PC-9 (cell line): ENCODE measurements around the gene AKAP14. TPM values are rescaled to one million over a fixed set of nuclear protein-coding genes. Genes with fewer than 3 reads are reported as not detected.
A peak's percentile ranks its signal among the peaks of the same experiment; 100 is the strongest.

ENCODE experiments used
- Bru-seq: library from RNA; stranded (reverse); fragments of 400-500 nt; gene quantifications from one replicate; lab custom pipeline; 2021; lab: Mats Ljungman, UMichigan
- BruChase-seq, 2 experiments: library from RNA; stranded (reverse); fragments of 400-500 nt; gene quantifications; one replicate each; lab custom pipeline; 2021; lab: Mats Ljungman, UMichigan
- BruUV-seq: library from RNA; stranded (reverse); fragments of 400-500 nt; replicated peaks from 2 replicates; lab custom pipeline; 2021; lab: Mats Ljungman, UMichigan
- CTCF ChIA-PET: fragments of 300-600 bp; sonication (Branson Sonifier 250); formaldehyde crosslinking; loops from one replicate; lab custom pipeline; 2022; ENCODE audit warnings: antibody characterized with exemption; lab: Charles Lee
- POLR2A ChIA-PET: fragments of 300-600 bp; sonication (Branson Sonifier 250); formaldehyde crosslinking; loops from one replicate; lab custom pipeline; 2022; ENCODE audit warnings: antibody characterized with exemption; ENCODE audit not compliant: unreplicated experiment; lab: Charles Lee
- DNase-seq, 2 experiments: peaks; one replicate each; pipeline versions ENCODE4 v3.0.0 to v3.0.0-alpha.2; 2015 to 2022; ENCODE audit warnings: mixed read lengths in 1 of 2
- H2AFZ ChIP-seq: fragments of 200-600 bp; sonication (generic); 2 replicates; pipeline ENCODE4 v1.8.1; 2017; ENCODE audit warnings: antibody characterized with exemption
- H3F3A ChIP-seq: fragments of 200-600 bp; sonication (generic); 2 replicates; pipeline ENCODE4 v1.8.1; 2017; ENCODE audit warnings: antibody characterized with exemption, mild to moderate bottlenecking, low read depth; ENCODE audit not compliant: insufficient read depth
- H3K27ac ChIP-seq: fragments of 200-600 bp; sonication (generic); 2 replicates; pipeline ENCODE4 v1.6.1; 2016; ENCODE audit warnings: mixed run types
- H3K27me3 ChIP-seq: fragments of 200-600 bp; sonication (generic); 2 replicates; pipeline ENCODE4 v1.6.1; 2016; ENCODE audit warnings: low read depth, mixed run types; ENCODE audit not compliant: insufficient read depth
- H3K36me3 ChIP-seq: fragments of 200-600 bp; sonication (generic); 2 replicates; pipeline ENCODE4 v1.6.1; 2016; ENCODE audit warnings: low read depth, mixed run types
- H3K4me1 ChIP-seq: fragments of 200-600 bp; sonication (generic); replicated peaks from 2 replicates; pipeline ENCODE4 v1.6.1; 2016; ENCODE audit warnings: mixed run types; ENCODE audit not compliant: insufficient read depth
- H3K4me2 ChIP-seq: fragments of 200-600 bp; sonication (generic); 2 replicates; pipeline ENCODE4 v1.6.1; 2017; ENCODE audit warnings: mixed run types
- H3K4me3 ChIP-seq: fragments of 200-600 bp; sonication (generic); 2 replicates; pipeline ENCODE4 v1.6.1; 2016; ENCODE audit warnings: mixed run types
- H3K79me2 ChIP-seq: fragments of 200-600 bp; sonication (generic); 2 replicates; pipeline ENCODE4 v1.6.1; 2017; ENCODE audit warnings: low read depth, mixed run types
- H3K9me2 ChIP-seq: fragments of 200-600 bp; sonication (generic); 2 replicates; pipeline ENCODE4 v1.8.1; 2017; ENCODE audit warnings: mild to moderate bottlenecking; ENCODE audit not compliant: insufficient read depth
- H3K9me3 ChIP-seq: fragments of 200-600 bp; sonication (generic); 2 replicates; pipeline ENCODE4 v1.8.1; 2016; ENCODE audit warnings: low read depth; ENCODE audit not compliant: insufficient read depth
- H4K20me1 ChIP-seq: fragments of 200-600 bp; sonication (generic); 2 replicates; pipeline ENCODE4 v1.8.1; 2017; ENCODE audit not compliant: insufficient read depth
- EZH2 ChIP-seq: fragments of 200-600 bp; sonication (generic); IDR thresholded peaks from 2 replicates; pipeline ENCODE4 v1.8.0; 2017; ENCODE audit warnings: antibody characterized with exemption, low read depth
- intact Hi-C: fragments of 100-400 bp; cut with micrococcal nuclease; formaldehyde crosslinking; loops from one replicate; pipeline ENCODE4 v1.10.0; 2022; ENCODE audit not compliant: unreplicated experiment
- long read RNA-seq: library from polyadenylated mRNA; stranded (forward); transcript quantifications from one replicate; pipeline ENCODE4 v2.0.0, GENCODE V29; 2022
- total RNA-seq: library from RNA; stranded (reverse); gene quantifications from 2 replicates; pipeline ENCODE4 v1.2.3, GENCODE V29; 2021
- TF ChIP-seq, protein P1 (sequence below): fragments of 200-600 bp; sonication (generic); conservative IDR thresholded peaks from 2 replicates; pipeline ENCODE4 v1.6.1; 2017; ENCODE audit warnings: mixed run types, antibody characterized with exemption, mild to moderate bottlenecking, moderate library complexity

AKAP14 gene
- total RNA-seq (2.7 TPM in 1 of 2 replicates, not detected in the other), Bru-seq, nascent RNA (percentile 33 among the genes with signal in this experiment), BruChase-seq, experiment 1, labeled RNA remaining after a 2-hour chase (percentile 26 among the genes with signal in this experiment), BruChase-seq, experiment 2, labeled RNA remaining after a 6-hour chase (percentile 25 among the genes with signal in this experiment)
- long read RNA-seq, partial matches to known transcripts: 0 of 3 reads
- long read RNA-seq, other reads (novel, unspliced or antisense): 3 of 3 reads

DNA sequence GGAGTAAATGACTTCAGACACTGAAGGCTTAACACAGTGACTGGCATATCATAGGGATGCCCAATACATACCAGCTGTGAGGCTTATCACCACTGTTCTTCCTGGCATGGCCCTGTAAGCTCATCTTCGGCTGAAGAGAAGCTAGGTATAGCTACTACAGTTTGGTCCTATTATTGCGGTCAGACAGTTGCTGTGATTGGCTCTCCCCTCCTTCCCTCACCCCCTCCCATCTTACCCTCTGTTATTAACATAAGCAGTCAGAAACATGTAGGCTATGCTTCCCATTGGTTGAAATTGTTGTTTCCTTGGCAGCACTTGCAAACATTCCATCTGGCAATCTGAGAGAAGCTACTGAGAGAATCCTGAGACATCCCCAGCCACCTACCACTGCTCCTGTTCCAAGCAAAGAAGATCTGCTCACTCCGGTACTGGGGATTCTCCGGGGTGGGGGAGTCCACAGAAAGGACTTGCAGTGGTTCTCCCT lies at the start of gene AKAP14:
AKAP14 (plus strand) TSS at position 51 of the 484 bp plus-strand sequence. CDS start 7,331 bp downstream, outside the sequence.
- BruUV-seq: no TSS peak
- H3K36me3 ChIP-seq: no peaks in the 10 kb centered on the region
- H2AFZ ChIP-seq: no peak within 1 kb of the TSS
- H3K79me2 ChIP-seq: no peaks in the 10 kb centered on the region
- no peaks in the 10 kb centered on the region; the same call in 1 of the 2 replicates for H3F3A ChIP-seq
- no peak within 1 kb of the TSS for H3K4me3 ChIP-seq
- no peaks in the 10 kb centered on the region for H3K9me2 ChIP-seq
- ChIA-PET POLR2A (interaction anchor here (0.6 kb wide), 1 partner anchor 317 kb away, joined by 4 read pairs; no protein-coding TSS in a partner anchor), CTCF (no interaction called here)
- no peaks in the 10 kb centered on the region for H3K9me3 ChIP-seq
- intact Hi-C loops: no loop called here
- H3K27ac ChIP-seq: no peak within 1 kb of the TSS
- H3K4me1 ChIP-seq: 0 out of 2 replicates have a peak, but pooled peaks cover 4% of the 10 kb centered on the region
- no peaks in the 10 kb centered on the region for H4K20me1 ChIP-seq
- H3K27me3 ChIP-seq: no peaks in the 10 kb centered on the region
- no peak within 1 kb of the TSS for H3K4me2 ChIP-seq
- TF ChIP-seq EZH2: no peak
- TF ChIP-seq, protein P1, sequence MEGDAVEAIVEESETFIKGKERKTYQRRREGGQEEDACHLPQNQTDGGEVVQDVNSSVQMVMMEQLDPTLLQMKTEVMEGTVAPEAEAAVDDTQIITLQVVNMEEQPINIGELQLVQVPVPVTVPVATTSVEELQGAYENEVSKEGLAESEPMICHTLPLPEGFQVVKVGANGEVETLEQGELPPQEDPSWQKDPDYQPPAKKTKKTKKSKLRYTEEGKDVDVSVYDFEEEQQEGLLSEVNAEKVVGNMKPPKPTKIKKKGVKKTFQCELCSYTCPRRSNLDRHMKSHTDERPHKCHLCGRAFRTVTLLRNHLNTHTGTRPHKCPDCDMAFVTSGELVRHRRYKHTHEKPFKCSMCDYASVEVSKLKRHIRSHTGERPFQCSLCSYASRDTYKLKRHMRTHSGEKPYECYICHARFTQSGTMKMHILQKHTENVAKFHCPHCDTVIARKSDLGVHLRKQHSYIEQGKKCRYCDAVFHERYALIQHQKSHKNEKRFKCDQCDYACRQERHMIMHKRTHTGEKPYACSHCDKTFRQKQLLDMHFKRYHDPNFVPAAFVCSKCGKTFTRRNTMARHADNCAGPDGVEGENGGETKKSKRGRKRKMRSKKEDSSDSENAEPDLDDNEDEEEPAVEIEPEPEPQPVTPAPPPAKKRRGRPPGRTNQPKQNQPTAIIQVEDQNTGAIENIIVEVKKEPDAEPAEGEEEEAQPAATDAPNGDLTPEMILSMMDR: no peak
- DNase-seq: no peak

DNA sequence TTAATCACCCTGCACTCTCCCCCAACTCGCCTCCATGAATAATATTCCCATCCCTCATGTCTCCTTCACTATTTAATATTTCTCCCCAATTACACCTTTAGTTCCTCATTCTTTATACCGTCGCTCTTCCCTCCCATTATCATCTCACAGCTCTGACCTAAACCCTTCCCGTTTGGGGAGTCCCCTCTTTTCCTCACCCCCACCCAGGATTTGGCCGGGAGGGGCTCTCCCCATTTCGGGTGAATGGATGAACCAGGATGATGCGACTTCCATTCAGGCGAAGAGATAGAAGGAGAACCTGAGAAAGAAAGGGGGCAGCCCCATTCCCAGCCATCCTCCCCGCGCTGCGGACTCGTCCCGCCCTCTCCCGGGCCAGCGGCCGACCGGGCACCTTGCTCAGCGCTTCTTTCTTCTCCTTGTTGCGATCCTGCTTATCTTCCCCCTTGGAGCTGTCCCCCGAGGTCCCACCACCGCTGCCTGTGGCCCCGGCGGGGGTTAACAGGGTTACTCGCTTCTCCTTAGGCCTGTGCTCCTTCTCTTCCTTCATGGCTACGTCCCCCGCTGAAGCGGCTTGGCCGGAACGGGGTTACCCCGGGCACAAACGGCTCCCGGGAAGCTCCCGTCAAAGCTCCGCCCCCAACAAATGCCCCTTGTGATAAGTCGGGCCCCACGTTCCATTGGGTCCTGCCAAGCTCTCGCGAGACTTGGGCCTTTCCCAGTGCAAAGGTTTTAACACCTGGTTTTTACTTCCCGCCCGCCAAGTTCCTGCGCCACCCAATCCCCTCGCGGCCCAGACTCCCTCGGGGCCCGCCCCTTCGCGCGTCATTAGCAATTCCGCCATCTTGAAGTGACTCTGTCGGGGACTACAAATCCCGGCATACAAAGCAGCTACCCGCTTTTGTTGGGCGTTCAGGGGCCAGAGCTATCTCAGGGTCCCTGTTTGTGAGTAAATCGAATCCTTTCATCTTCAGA lies 43.0 kb upstream of the AKAP14 start, which contains the start of gene UPF3B:
UPF3B (minus strand) TSS at position 582 of the 972 bp plus-strand sequence; CDS start at position 547, 35 bp downstream.
- Histone ChIP-seq H3K79me2 (peaks cover 27% of the 10 kb centered on the region), H2AFZ (peak within 1 kb of the TSS; percentile 89), H3K27ac (peak within 1 kb of the TSS; percentile 62), H4K20me1 (no peaks in the 10 kb centered on the region; the same call in 1 of the 2 replicates), H3K36me3 (peaks cover 20% of the 10 kb centered on the region), H3K4me3 (peak within 1 kb of the TSS; percentile 89), H3K9me2 (no peaks in the 10 kb centered on the region), H3K9me3 (no peaks in the 10 kb centered on the region), H3K4me1 (no peaks in the 10 kb centered on the region), H3K4me2 (peak within 1 kb of the TSS; percentile 82), H3F3A (no peaks in the 10 kb centered on the region; the same call in 1 of the 2 replicates), H3K27me3 (no peaks in the 10 kb centered on the region)
- no TSS peak for BruUV-seq
- peak; percentile 98 to 99 for DNase-seq
- ChIA-PET CTCF (interaction anchor here (0.6 to 0.9 kb wide), 5 partner anchors 30 to 395 kb away, joined by 3 to 5 read pairs (median 4); partner anchors contain the start of gene SOWAHD), POLR2A (interaction anchor here (0.6 to 1.1 kb wide), 8 partner anchors 9 to 409 kb away, joined by 3 to 30 read pairs (median 6); partner anchors contain the start of gene RPL39)
- intact Hi-C loops: loop anchor here (1.0 to 2.0 kb wide), 2 partner anchors 18 to 62 kb away; partner anchors contain the start of gene RPL39
- TF ChIP-seq, protein P1: no peak
- no peak for TF ChIP-seq EZH2
